ENCODE results near the gene XYLT1. TPM values are rescaled to one million over a fixed set of nuclear protein-coding genes. Genes with fewer than 3 reads are reported as not detected.

Gene XYLT1
- total RNA-seq, 1 experiment from 2014 or later, result 1.7 TPM

DNA sequence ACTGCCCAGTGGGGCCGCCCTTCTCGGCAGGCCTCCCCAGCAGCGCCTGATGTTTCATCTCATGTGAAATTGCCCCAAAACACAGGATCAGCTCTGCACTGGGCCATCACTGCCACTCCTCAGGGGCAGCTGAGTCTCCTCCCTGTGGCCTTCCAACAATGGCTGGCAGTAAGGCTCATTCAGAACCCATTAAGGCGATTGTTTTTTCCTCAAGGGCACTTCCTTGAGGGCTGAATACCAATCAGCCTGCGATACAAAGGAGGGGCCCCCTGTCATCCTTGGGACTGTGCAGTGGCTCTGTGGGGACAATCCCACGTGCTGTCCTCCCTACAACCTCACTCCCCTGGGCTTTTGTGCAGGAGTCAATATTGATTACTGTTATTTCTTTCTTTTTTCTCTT is 47.5 kb downstream of the XYLT1 start:
- Histone ChIP-seq H3K4me3 (no peak overlapping the region), H4K20me1 (ENCODE audit: insufficient read depth) (no peaks in the 10 kb centered on the region), H3K9me3 (ENCODE audit: insufficient read depth, low read depth) (no peaks in the 10 kb centered on the region), H3K27ac (no peak overlapping the region), H3K9me2 (ENCODE audit: insufficient read depth) (no peaks in the 10 kb centered on the region), H3K4me2 (no peak overlapping the region), H2AFZ (no peak overlapping the region), H3F3A (ENCODE audit: insufficient read depth, low read depth) (no peaks in the 10 kb centered on the region), H3K27me3 (ENCODE audit: insufficient read depth, low read depth) (peaks cover 6% of the 10 kb centered on the region; the same call in 1 of the 2 replicates), H3K79me2 (ENCODE audit: low read depth) (no peaks in the 10 kb centered on the region), H3K36me3 (ENCODE audit: low read depth) (no peaks in the 10 kb centered on the region), H3K4me1 (replicated peaks; ENCODE audit: insufficient read depth) (no peaks in the 10 kb centered on the region)
- ChIA-PET POLR2A (ENCODE audit: unreplicated experiment) (no interaction called here), CTCF (no interaction called here)
- intact Hi-C loops (cut with micrococcal nuclease; ENCODE audit: unreplicated experiment), result no loop called here
- no peak for DNase-seq
- TF ChIP-seq EZH2 (IDR thresholded peaks at IDR 0.05; ENCODE audit: low read depth), result no peak
- TF ChIP-seq, protein P1, sequence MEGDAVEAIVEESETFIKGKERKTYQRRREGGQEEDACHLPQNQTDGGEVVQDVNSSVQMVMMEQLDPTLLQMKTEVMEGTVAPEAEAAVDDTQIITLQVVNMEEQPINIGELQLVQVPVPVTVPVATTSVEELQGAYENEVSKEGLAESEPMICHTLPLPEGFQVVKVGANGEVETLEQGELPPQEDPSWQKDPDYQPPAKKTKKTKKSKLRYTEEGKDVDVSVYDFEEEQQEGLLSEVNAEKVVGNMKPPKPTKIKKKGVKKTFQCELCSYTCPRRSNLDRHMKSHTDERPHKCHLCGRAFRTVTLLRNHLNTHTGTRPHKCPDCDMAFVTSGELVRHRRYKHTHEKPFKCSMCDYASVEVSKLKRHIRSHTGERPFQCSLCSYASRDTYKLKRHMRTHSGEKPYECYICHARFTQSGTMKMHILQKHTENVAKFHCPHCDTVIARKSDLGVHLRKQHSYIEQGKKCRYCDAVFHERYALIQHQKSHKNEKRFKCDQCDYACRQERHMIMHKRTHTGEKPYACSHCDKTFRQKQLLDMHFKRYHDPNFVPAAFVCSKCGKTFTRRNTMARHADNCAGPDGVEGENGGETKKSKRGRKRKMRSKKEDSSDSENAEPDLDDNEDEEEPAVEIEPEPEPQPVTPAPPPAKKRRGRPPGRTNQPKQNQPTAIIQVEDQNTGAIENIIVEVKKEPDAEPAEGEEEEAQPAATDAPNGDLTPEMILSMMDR (conservative IDR thresholded peaks at IDR 0.05), result no peak
- BruUV-seq (replicated peaks), result no TSS peak

GRCh38 chr16:17420816-17421215 is 49.9 kb downstream of the XYLT1 start:
- no peak overlapping the region for H2AFZ ChIP-seq
- intact Hi-C loops (cut with micrococcal nuclease; ENCODE audit: unreplicated experiment), result no loop called here
- H3K4me1 ChIP-seq (replicated peaks; ENCODE audit: insufficient read depth), result no peaks in the 10 kb centered on the region
- no peak overlapping the region for H3K27ac ChIP-seq
- no peaks in the 10 kb centered on the region for H3K36me3 ChIP-seq (ENCODE audit: low read depth)
- TF ChIP-seq, protein P1 (conservative IDR thresholded peaks at IDR 0.05), result no peak
- no peak for TF ChIP-seq EZH2 (IDR thresholded peaks at IDR 0.05; ENCODE audit: low read depth)
- no TSS peak for BruUV-seq (replicated peaks)
- no peaks in the 10 kb centered on the region for H3K9me3 ChIP-seq (ENCODE audit: insufficient read depth, low read depth)
- H3K4me3 ChIP-seq, result no peak overlapping the region
- ChIA-PET POLR2A (ENCODE audit: unreplicated experiment) (no interaction called here), CTCF (no interaction called here)
- no peaks in the 10 kb centered on the region for H4K20me1 ChIP-seq (ENCODE audit: insufficient read depth)
- no peaks in the 10 kb centered on the region for H3K79me2 ChIP-seq (ENCODE audit: low read depth)
- DNase-seq, result no peak
- no peaks in the 10 kb centered on the region for H3K9me2 ChIP-seq (ENCODE audit: insufficient read depth)
- peaks cover 12% of the 10 kb centered on the region for H3K27me3 ChIP-seq (ENCODE audit: insufficient read depth, low read depth)
- no peaks in the 10 kb centered on the region for H3F3A ChIP-seq (ENCODE audit: insufficient read depth, low read depth)
- no peak overlapping the region for H3K4me2 ChIP-seq

DNA sequence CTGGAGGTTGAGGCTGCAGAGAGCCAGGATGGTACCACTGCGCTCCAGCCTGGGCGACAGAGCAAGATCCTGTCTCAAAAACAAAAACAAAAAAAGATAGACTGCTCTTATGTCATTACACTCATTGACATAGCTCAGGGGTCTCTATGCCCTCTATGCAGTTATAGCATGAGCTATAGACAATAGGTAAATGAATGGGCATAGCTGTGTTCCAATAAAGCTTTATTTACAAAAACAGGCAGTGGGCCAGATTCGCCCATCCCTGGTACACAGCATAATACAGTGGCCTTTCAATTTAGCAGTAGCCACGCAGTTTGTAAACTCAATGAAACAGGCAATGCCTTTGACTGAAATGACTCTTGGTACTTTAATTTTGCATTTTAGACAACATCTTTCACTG is 51.5 kb downstream of the XYLT1 start:
- Histone ChIP-seq H3K27ac (no peak overlapping the region), H3K79me2 (ENCODE audit: low read depth) (no peaks in the 10 kb centered on the region), H3K36me3 (ENCODE audit: low read depth) (no peaks in the 10 kb centered on the region), H3F3A (ENCODE audit: insufficient read depth, low read depth) (no peaks in the 10 kb centered on the region), H3K4me3 (no peak overlapping the region), H3K9me3 (ENCODE audit: insufficient read depth, low read depth) (no peaks in the 10 kb centered on the region), H3K4me2 (no peak overlapping the region), H3K27me3 (ENCODE audit: insufficient read depth, low read depth) (peaks cover 24% of the 10 kb centered on the region), H3K4me1 (replicated peaks; ENCODE audit: insufficient read depth) (no peaks in the 10 kb centered on the region), H3K9me2 (ENCODE audit: insufficient read depth) (no peaks in the 10 kb centered on the region), H4K20me1 (ENCODE audit: insufficient read depth) (no peaks in the 10 kb centered on the region), H2AFZ (no peak overlapping the region)
- intact Hi-C loops (cut with micrococcal nuclease; ENCODE audit: unreplicated experiment), result no loop called here
- ChIA-PET CTCF (no interaction called here), POLR2A (ENCODE audit: unreplicated experiment) (no interaction called here)
- no TSS peak for BruUV-seq (replicated peaks)
- no peak for TF ChIP-seq EZH2 (IDR thresholded peaks at IDR 0.05; ENCODE audit: low read depth)
- TF ChIP-seq, protein P1 (conservative IDR thresholded peaks at IDR 0.05), result no peak
- DNase-seq, result no peak

All from PC-9 (cell line).